ENCODE data around the gene SDCBP2.

The SDCBP2 gene

DNA sequence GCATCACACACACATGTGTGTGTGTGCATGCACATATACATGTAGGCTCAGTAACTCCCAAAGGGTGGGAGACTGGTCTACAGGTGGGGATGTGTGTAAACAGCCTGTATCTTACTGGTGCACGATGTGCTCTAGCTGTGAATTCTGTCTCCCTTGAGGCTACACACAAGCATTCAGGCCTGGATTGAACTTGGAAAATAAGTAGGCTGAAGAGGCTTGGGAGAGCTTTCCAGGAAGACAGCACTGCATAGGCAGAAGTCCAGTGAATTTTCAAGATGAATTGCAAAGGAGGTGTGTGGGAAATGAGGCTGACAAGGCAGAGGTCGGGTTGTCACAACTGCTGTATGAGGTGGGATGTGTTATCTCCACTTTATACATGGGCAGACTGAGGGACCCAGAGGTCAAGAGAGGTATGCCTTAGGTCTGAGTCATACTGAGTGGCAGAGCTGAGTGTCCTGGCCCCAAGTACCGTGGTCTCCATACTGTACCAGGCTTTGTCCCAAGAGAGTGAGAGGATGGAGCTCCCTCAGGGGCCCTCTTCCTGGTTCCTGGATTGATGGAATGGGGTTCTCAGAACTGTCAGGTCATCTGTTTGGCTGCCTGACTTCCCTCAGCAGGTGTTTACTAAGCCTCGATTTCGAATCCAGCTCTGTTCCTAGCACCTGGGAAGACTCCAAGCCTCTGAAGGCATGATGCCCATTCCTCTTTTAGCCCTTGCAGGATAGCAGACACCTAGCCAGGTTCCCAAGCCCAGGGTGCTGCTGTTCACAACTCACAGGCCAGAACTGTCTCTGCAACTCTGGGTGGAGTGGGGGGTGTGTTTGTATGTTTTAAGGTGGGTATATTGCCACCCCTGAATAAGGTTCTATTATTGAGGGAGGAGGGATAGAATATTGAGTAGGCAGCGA is 48.5 kb downstream of the SDCBP2 start:
- WGBS, 2 donors (ENCODE audit: extremely low coverage in 2 of 2, insufficient read length in 2 of 2, insufficient replicate concordance in 1 of 2), result no CpG with 5 or more reads among the region's 6 CpGs
- Histone ChIP-seq H3K23ac (ENCODE audit: low read depth, low read length, poor library complexity) (no peak overlapping the region), H3K4me3 (ENCODE audit: low read length in 2 of 2) (no peak overlapping the region)

DNA sequence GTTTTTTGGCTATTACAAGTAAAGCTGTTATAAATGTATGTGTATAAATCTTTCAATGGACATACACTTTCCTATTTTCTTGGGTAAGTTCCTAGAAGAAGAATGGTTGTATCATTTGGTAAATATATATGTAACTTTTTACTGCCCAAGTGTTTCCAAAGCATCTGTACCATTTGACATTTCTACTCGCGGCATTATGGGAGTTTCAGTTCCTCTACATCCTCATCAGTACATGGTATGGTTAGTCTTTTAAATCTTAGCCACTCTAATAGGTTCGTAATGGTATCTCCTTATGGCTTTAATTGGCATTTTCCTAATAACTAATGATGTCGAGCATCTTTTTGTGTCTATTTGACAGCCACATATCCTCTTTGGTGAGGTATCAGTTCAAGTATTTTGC is 49.9 kb downstream of the SDCBP2 start:
- H2AK5ac ChIP-seq (ENCODE audit: low read depth, low read length), result no peak overlapping the region
- no peak for DNase-seq (ENCODE audit: low spot score)
- no peak overlapping the region for H3K4ac ChIP-seq (ENCODE audit: low read length)
- WGBS, 2 donors (ENCODE audit: extremely low coverage in 2 of 2, insufficient read length in 2 of 2, insufficient replicate concordance in 1 of 2), result no CpG with 5 or more reads among the region's 4 CpGs
- no peak overlapping the region for H2BK5ac ChIP-seq (ENCODE audit: low read length)
- no peak overlapping the region for H2AFZ ChIP-seq (ENCODE audit: low read length)
- H4K91ac ChIP-seq (ENCODE audit: low read depth, low read length, poor library complexity), result no peak overlapping the region
- no peak overlapping the region for H3K9ac ChIP-seq (ENCODE audit: low read depth, low read length, poor library complexity)
- H3K4me1 ChIP-seq (ENCODE audit: control insufficient read depth in 2 of 2, insufficient read depth in 1 of 2, low read depth in 1 of 2, low read length in 2 of 2), result peaks cover 0 to 11% of the 10 kb centered on the region in 2 donors
- H3K23ac ChIP-seq (ENCODE audit: low read depth, low read length, poor library complexity), result no peak overlapping the region
- no peak overlapping the region for H3K18ac ChIP-seq (ENCODE audit: low read length)
- peaks cover 0 to 81% (median 1%) of the 10 kb centered on the region in 3 experiments for H3K27me3 ChIP-seq (ENCODE audit: control insufficient read depth in 3 of 3, insufficient read depth in 3 of 3, low read depth in 1 of 3, low read length in 3 of 3)
- no peaks in the 10 kb centered on the region for H3K36me3 ChIP-seq (replicated peaks in 1 of 2; ENCODE audit: control insufficient read depth in 2 of 2, insufficient read depth in 2 of 2, low read length in 2 of 2)
- H3K14ac ChIP-seq (ENCODE audit: low read length), result no peak overlapping the region
- no peak overlapping the region for H3K4me3 ChIP-seq (ENCODE audit: low read length in 2 of 2)
- no peak overlapping the region for H3K4me2 ChIP-seq (ENCODE audit: insufficient read depth, low read length, poor library complexity, severe bottlenecking)
- H2BK12ac ChIP-seq (ENCODE audit: low read length), result no peak overlapping the region
- H3K9me3 ChIP-seq (replicated peaks in 1 of 2; ENCODE audit: control insufficient read depth in 2 of 2, insufficient read depth in 1 of 2, low read depth in 1 of 2, low read length in 2 of 2), result no peaks in the 10 kb centered on the region
- no peak overlapping the region for H2BK15ac ChIP-seq (ENCODE audit: low read length)
- H3K27ac ChIP-seq (replicated peaks; ENCODE audit: low read length), result no peak overlapping the region
- no peak overlapping the region for H2BK120ac ChIP-seq (ENCODE audit: low read depth, low read length)
- H4K8ac ChIP-seq (ENCODE audit: low read depth, low read length), result no peak overlapping the region
- peaks cover 4% of the 10 kb centered on the region for H3K79me1 ChIP-seq (ENCODE audit: low read depth, low read length)

More for the DNA sequence above, 48.5 kb downstream of the SDCBP2 start:
- Histone ChIP-seq H2BK12ac (ENCODE audit: low read length) (no peak overlapping the region), H3K36me3 (replicated peaks in 1 of 2; ENCODE audit: control insufficient read depth in 2 of 2, insufficient read depth in 2 of 2, low read length in 2 of 2) (no peaks in the 10 kb centered on the region), H3K4me1 (ENCODE audit: control insufficient read depth in 2 of 2, insufficient read depth in 1 of 2, low read depth in 1 of 2, low read length in 2 of 2) (peaks cover 0 to 19% of the 10 kb centered on the region in 2 donors), H2AFZ (ENCODE audit: low read length) (no peak overlapping the region), H3K4ac (ENCODE audit: low read length) (no peak overlapping the region), H4K91ac (ENCODE audit: low read depth, low read length, poor library complexity) (no peak overlapping the region), H3K27me3 (ENCODE audit: control insufficient read depth in 3 of 3, insufficient read depth in 3 of 3, low read depth in 1 of 3, low read length in 3 of 3) (peaks cover 0 to 78% (median 1%) of the 10 kb centered on the region in 3 experiments), H3K18ac (ENCODE audit: low read length) (no peak overlapping the region), H3K14ac (ENCODE audit: low read length) (no peak overlapping the region), H2BK120ac (ENCODE audit: low read depth, low read length) (no peak overlapping the region), H3K27ac (replicated peaks; ENCODE audit: low read length) (no peak overlapping the region), H3K9ac (ENCODE audit: low read depth, low read length, poor library complexity) (no peak overlapping the region), H2BK15ac (ENCODE audit: low read length) (peak overlapping the region; percentile 22), H3K79me1 (ENCODE audit: low read depth, low read length) (peaks cover 4% of the 10 kb centered on the region), H3K4me2 (ENCODE audit: insufficient read depth, low read length, poor library complexity, severe bottlenecking) (no peak overlapping the region), H2AK5ac (ENCODE audit: low read depth, low read length) (no peak overlapping the region), H4K8ac (ENCODE audit: low read depth, low read length) (no peak overlapping the region), H3K9me3 (replicated peaks in 1 of 2; ENCODE audit: control insufficient read depth in 2 of 2, insufficient read depth in 1 of 2, low read depth in 1 of 2, low read length in 2 of 2) (no peaks in the 10 kb centered on the region), H2BK5ac (ENCODE audit: low read length) (no peak overlapping the region)
- DNase-seq (ENCODE audit: low spot score), result no peak

DNA sequence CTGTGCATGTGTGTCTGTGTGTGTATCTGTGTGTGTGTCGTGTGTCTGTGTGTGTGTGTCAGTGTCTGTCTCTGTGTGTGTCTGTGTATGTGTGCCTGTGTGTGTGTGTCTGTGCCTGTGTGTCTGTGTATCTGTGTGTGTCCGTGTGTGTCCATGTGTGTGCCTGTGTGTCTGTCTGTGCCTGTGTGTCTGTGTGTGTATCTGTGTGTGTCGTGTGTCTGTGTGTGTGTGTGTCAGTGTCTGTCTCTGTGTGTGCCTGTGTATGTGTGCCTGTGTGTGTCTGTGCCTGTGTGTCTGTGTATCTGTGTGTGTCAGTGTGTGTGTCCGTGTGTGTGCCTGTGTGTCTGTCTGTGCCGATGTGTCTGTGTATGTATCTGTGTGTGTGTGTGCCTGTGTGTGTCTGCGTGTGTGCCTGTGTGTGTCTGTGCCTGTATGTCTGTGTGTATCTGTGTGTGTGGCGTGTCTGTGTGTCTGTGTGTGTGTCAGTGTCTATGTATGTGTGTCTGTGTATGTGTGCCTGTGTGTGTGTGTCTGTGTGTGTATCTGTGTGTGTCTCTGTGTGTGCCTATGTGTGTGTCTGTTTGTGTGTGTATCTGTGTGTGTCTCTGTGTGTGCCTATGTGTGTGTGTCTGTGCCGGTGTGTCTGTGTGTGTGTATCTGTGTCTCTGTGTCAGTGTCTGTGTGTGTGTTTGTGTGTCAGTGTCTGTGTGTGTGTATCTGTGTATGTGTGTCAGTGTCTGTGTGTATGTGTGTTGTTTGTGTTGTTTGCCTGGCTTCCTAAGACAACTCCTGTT is 51.2 kb downstream of the SDCBP2 start:
- Histone ChIP-seq H3K36me3 (replicated peaks in 1 of 2; ENCODE audit: control insufficient read depth in 2 of 2, insufficient read depth in 2 of 2, low read length in 2 of 2) (no peaks in the 10 kb centered on the region), H2BK5ac (ENCODE audit: low read length) (no peak overlapping the region), H2BK120ac (ENCODE audit: low read depth, low read length) (no peak overlapping the region), H3K4ac (ENCODE audit: low read length) (no peak overlapping the region), H3K14ac (ENCODE audit: low read length) (peak overlapping the region; percentile 51), H3K27me3 (ENCODE audit: control insufficient read depth in 3 of 3, insufficient read depth in 3 of 3, low read depth in 1 of 3, low read length in 3 of 3) (peaks cover 0 to 81% (median 1%) of the 10 kb centered on the region in 3 experiments), H3K18ac (ENCODE audit: low read length) (no peak overlapping the region), H3K27ac (replicated peaks; ENCODE audit: low read length) (no peak overlapping the region), H3K9ac (ENCODE audit: low read depth, low read length, poor library complexity) (peak overlapping the region; percentile 68), H3K9me3 (replicated peaks in 1 of 2; ENCODE audit: control insufficient read depth in 2 of 2, insufficient read depth in 1 of 2, low read depth in 1 of 2, low read length in 2 of 2) (no peaks in the 10 kb centered on the region), H2BK12ac (ENCODE audit: low read length) (peak overlapping the region; percentile 31), H2AK5ac (ENCODE audit: low read depth, low read length) (no peak overlapping the region), H3K4me3 (ENCODE audit: low read length in 2 of 2) (peak overlapping the region in 1 of 2 donors; percentile 33), H3K23ac (ENCODE audit: low read depth, low read length, poor library complexity) (peak overlapping the region; percentile 69), H4K91ac (ENCODE audit: low read depth, low read length, poor library complexity) (peak overlapping the region; percentile 77), H3K79me1 (ENCODE audit: low read depth, low read length) (peaks cover 4% of the 10 kb centered on the region), H2AFZ (ENCODE audit: low read length) (no peak overlapping the region), H4K8ac (ENCODE audit: low read depth, low read length) (peak overlapping the region; percentile 44), H2BK15ac (ENCODE audit: low read length) (peak overlapping the region; percentile 41), H3K4me2 (ENCODE audit: insufficient read depth, low read length, poor library complexity, severe bottlenecking) (no peak overlapping the region), H3K4me1 (ENCODE audit: control insufficient read depth in 2 of 2, insufficient read depth in 1 of 2, low read depth in 1 of 2, low read length in 2 of 2) (peaks cover 0 to under 1% of the 10 kb centered on the region in 2 donors)
- DNase-seq (ENCODE audit: low spot score), result no peak
- WGBS, 2 donors (ENCODE audit: extremely low coverage in 2 of 2, insufficient read length in 2 of 2, insufficient replicate concordance in 1 of 2), result no CpG with 5 or more reads among the region's 8 CpGs

DNA sequence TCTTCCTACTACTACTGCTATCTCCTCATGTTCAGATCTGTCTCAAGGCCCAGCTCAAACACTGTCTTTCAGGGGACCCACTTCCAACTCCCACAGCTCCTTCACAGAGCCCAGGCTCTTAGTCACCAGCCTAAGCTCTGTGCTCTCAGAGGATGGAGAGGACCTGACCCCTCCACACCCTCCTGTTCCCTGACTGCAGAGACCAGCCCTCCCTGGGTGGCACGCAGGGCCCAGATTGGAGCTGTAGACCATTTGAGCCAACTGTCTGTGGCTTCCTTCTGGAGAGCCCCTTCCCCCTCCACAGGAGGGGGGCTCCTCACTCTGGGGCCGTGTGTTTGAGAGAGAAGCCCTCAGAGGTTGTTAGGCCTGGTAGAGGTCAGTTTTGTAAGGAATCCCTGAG is 53.0 kb downstream of the SDCBP2 start:
- peaks cover 0 to 72% (median 1%) of the 10 kb centered on the region in 3 experiments for H3K27me3 ChIP-seq (ENCODE audit: control insufficient read depth in 3 of 3, insufficient read depth in 3 of 3, low read depth in 1 of 3, low read length in 3 of 3)
- no peak overlapping the region for H4K8ac ChIP-seq (ENCODE audit: low read depth, low read length)
- DNase-seq (ENCODE audit: low spot score), result no peak

More for the DNA sequence above, 53.0 kb downstream of the SDCBP2 start:
- no peak overlapping the region for H2AK5ac ChIP-seq (ENCODE audit: low read depth, low read length)
- no CpG with 5 or more reads among the region's 2 CpGs for WGBS, 2 donors (ENCODE audit: extremely low coverage in 2 of 2, insufficient read length in 2 of 2, insufficient replicate concordance in 1 of 2)
- H3K4me1 ChIP-seq (ENCODE audit: control insufficient read depth in 2 of 2, insufficient read depth in 1 of 2, low read depth in 1 of 2, low read length in 2 of 2), result no peaks in the 10 kb centered on the region
- H2BK12ac ChIP-seq (ENCODE audit: low read length), result no peak overlapping the region
- no peaks in the 10 kb centered on the region for H3K36me3 ChIP-seq (replicated peaks in 1 of 2; ENCODE audit: control insufficient read depth in 2 of 2, insufficient read depth in 2 of 2, low read length in 2 of 2)
- no peak overlapping the region for H3K4me2 ChIP-seq (ENCODE audit: insufficient read depth, low read length, poor library complexity, severe bottlenecking)
- no peak overlapping the region for H3K4me3 ChIP-seq (ENCODE audit: low read length in 2 of 2)
- no peak overlapping the region for H3K9ac ChIP-seq (ENCODE audit: low read depth, low read length, poor library complexity)
- H3K9me3 ChIP-seq (replicated peaks in 1 of 2; ENCODE audit: control insufficient read depth in 2 of 2, insufficient read depth in 1 of 2, low read depth in 1 of 2, low read length in 2 of 2), result no peaks in the 10 kb centered on the region
- H2BK5ac ChIP-seq (ENCODE audit: low read length), result no peak overlapping the region
- H3K79me1 ChIP-seq (ENCODE audit: low read depth, low read length), result peaks cover 4% of the 10 kb centered on the region
- H2AFZ ChIP-seq (ENCODE audit: low read length), result no peak overlapping the region
- H4K91ac ChIP-seq (ENCODE audit: low read depth, low read length, poor library complexity), result no peak overlapping the region
- no peak overlapping the region for H3K18ac ChIP-seq (ENCODE audit: low read length)
- H3K14ac ChIP-seq (ENCODE audit: low read length), result no peak overlapping the region
- no peak overlapping the region for H2BK120ac ChIP-seq (ENCODE audit: low read depth, low read length)
- H3K4ac ChIP-seq (ENCODE audit: low read length), result no peak overlapping the region
- H3K27ac ChIP-seq (replicated peaks; ENCODE audit: low read length), result no peak overlapping the region
- H2BK15ac ChIP-seq (ENCODE audit: low read length), result no peak overlapping the region
- no peak overlapping the region for H3K23ac ChIP-seq (ENCODE audit: low read depth, low read length, poor library complexity)

All from neuronal stem cell (in vitro differentiated cells).